Ovary (tissue), 9 donors: ENCODE results near the gene MDP1. TPM values are rescaled to one million over a fixed set of nuclear protein-coding genes. Genes with fewer than 3 reads are reported as not detected.

ENCODE experiments used
- DNase-seq, 5 donors: peaks; one replicate each; pipeline ENCODE4 v3.0.0-alpha.2; 2019 to 2020
- H3K27ac ChIP-seq, 2 donors: fragments of 200-600 bp; one replicate each; pipeline versions ENCODE4 v1.5.1 to v1.8.0; 2019 to 2022
- H3K27me3 ChIP-seq: fragments of 200-600 bp; one replicate; pipeline ENCODE4 v1.8.0; 2022
- H3K36me3 ChIP-seq: fragments of 200-600 bp; sonication (generic); one replicate; pipeline ENCODE4 v1.5.1; 2019
- H3K4me1 ChIP-seq: one replicate; pipeline ENCODE4 v1.8.1; 2013; ENCODE audit warnings: mild to moderate bottlenecking, moderate library complexity; ENCODE audit not compliant: insufficient read depth
- H3K4me3 ChIP-seq: fragments of 200-600 bp; sonication (generic); one replicate; pipeline ENCODE4 v1.5.1; 2017
- H3K9me3 ChIP-seq, 2 donors: fragments of 200-600 bp in 1 of 2; sonication (generic) in 1 of 2; one replicate each; pipeline versions ENCODE4 v1.5.1 to v1.8.1; 2013 to 2019; ENCODE audit warnings: mild to moderate bottlenecking in 1 of 2, moderate library complexity in 1 of 2
- CTCF ChIP-seq, 3 donors: fragments of 450-650 bp in 2 of 3; fragments of 200-600 bp in 1 of 3; IDR thresholded peaks; one replicate each; pipeline versions ENCODE4 v1.5.1 to v1.8.0; 2016 to 2022; ENCODE audit warnings: antibody characterized with exemption in 3 of 3, mild to moderate bottlenecking in 1 of 3
- EP300 ChIP-seq: sonication (generic); formaldehyde crosslinking; IDR thresholded peaks from one replicate; pipeline ENCODE4 v1.6.1; 2017; ENCODE audit warnings: antibody characterized with exemption
- POLR2A ChIP-seq: fragments of 450-650 bp; IDR thresholded peaks from one replicate; pipeline ENCODE4 v1.6.1; 2017; ENCODE audit warnings: antibody characterized with exemption, mild to moderate bottlenecking, moderate library complexity
- WGBS, 3 donors: extraction: QIAGEN DNeasy Blood & Tissue Kit in 1 of 3; methylation state at CpG; one replicate each; pipeline versions ENCODE4 v1.1.5 to v1.1.7; 2013 to 2017; 5-methylcytosine and 5-hydroxymethylcytosine counted together
- intact Hi-C, 4 donors: fragments of 100-400 bp; cut with DNase I; formaldehyde crosslinking; loops; one replicate each; pipeline versions ENCODE4 v1.11.0 to v1.15.1; 2022 to 2023
- polyA plus RNA-seq, 2 donors: library from polyadenylated mRNA; stranded (reverse); fragments of 200-250 nt in 1 of 2; fragments of 350-450 nt in 1 of 2; fragmentation: Illumina TruSeq in 1 of 2; extraction: RNeasy Lipid Tissue Mini Kit (QIAGEN cat#74804) in 1 of 2; gene quantifications; one replicate each; pipeline ENCODE4 v1.2.3, GENCODE V29; 2013 to 2014
- total RNA-seq, 7 donors: library from RNA; depleted of rRNA in 2 of 7; stranded (reverse); fragments of >200 nt in 2 of 7; fragmentation: NEBNext Ultra II Directional in 3 of 7; extraction: Animal tissue kit (Norgen Biotek cat#: 25700) in 3 of 7; gene quantifications; one replicate each; pipeline versions ENCODE4 v1.1.0 to v1.2.4, GENCODE V29; 2016 to 2023
- donor health status: DM: no; HTN: no; CAD: no; lungs with moderate emphysema.
- donor health status: DM: no; HTN: no; CAD: no.
- donor health status: Bipolar disorder and iron deficiency.
- donor health status: DM: yes; HTN: yes; CAD: no.
- donor health status: DM: no; HTN: no; CAD: no.
- donor health status: DM: yes; HTN: yes; CAD: no.

The MDP1 gene
- total and polyA plus RNA-seq, 9 donors, result 15.5 to 32.6 (median 19.4) TPM

- 88 to 93% (median 92%) methylated on average over 6 of the region's 6 CpGs for WGBS, 3 donors
- H3K4me1 ChIP-seq, result peaks cover 9% of the 10 kb centered on the region
- no peak overlapping the region for H3K4me3 ChIP-seq
- no peak for DNase-seq
- no peaks in the 10 kb centered on the region for H3K9me3 ChIP-seq
- no peak overlapping the region for H3K27ac ChIP-seq
- intact Hi-C loops, result no loop called here
- TF ChIP-seq POLR2A (no peak), CTCF (IDR thresholded peaks at IDR 0.05) (no peak), EP300 (no peak)
- H3K27me3 ChIP-seq, result no peaks in the 10 kb centered on the region
- no peaks in the 10 kb centered on the region for H3K36me3 ChIP-seq
Measured at GRCh38 chr14:24236689-24237462, 21.0 kb upstream of the MDP1 start.

- no peak for DNase-seq
- H3K4me3 ChIP-seq, result no peak overlapping the region
- no peaks in the 10 kb centered on the region for H3K27me3 ChIP-seq
- H3K9me3 ChIP-seq, result no peaks in the 10 kb centered on the region
- H3K27ac ChIP-seq, result no peak overlapping the region
- WGBS, 3 donors, result 88% methylated on average over 5 of the region's 5 CpGs
- peaks cover 9% of the 10 kb centered on the region for H3K4me1 ChIP-seq
- intact Hi-C loops, result no loop called here
- H3K36me3 ChIP-seq, result no peaks in the 10 kb centered on the region
- TF ChIP-seq EP300 (no peak), POLR2A (no peak), CTCF (IDR thresholded peaks at IDR 0.05) (no peak)
Measured at GRCh38 chr14:24235804-24236688, 20.2 kb upstream of the MDP1 start.

GRCh38 chr14:24234095-24235005 is 18.5 kb upstream of the MDP1 start:
- H3K27ac ChIP-seq, result no peak overlapping the region
- H3K27me3 ChIP-seq, result no peaks in the 10 kb centered on the region
- peaks cover 8% of the 10 kb centered on the region for H3K4me1 ChIP-seq
- DNase-seq, result no peak
- WGBS, 3 donors, result 86 to 90% (median 86%) methylated on average over 3 of the region's 3 CpGs
- H3K9me3 ChIP-seq, result no peaks in the 10 kb centered on the region
- TF ChIP-seq EP300 (no peak), CTCF (IDR thresholded peaks at IDR 0.05) (no peak), POLR2A (no peak)
- no peaks in the 10 kb centered on the region for H3K36me3 ChIP-seq
- no peak overlapping the region for H3K4me3 ChIP-seq
- intact Hi-C loops, result loop anchor here in 1 of 4 donors (5.0 kb wide), 1 partner anchor 208 kb away; the partner anchor contains the start of gene SDR39U1

- Histone ChIP-seq H3K4me1 (peaks cover 8% of the 10 kb centered on the region), H3K36me3 (no peaks in the 10 kb centered on the region), H3K4me3 (peak overlapping the region; percentile 84), H3K27me3 (no peaks in the 10 kb centered on the region), H3K27ac (peak overlapping the region in 1 of 2 donors; percentile 74), H3K9me3 (no peaks in the 10 kb centered on the region)
- intact Hi-C loops, result loop anchor here in 1 of 4 donors (5.0 kb wide), 1 partner anchor 209 kb away; the partner anchor contains the start of gene SDR39U1
- no peak for TF ChIP-seq EP300
- no peak for TF ChIP-seq POLR2A
- TF ChIP-seq CTCF (IDR thresholded peaks at IDR 0.05), result no peak
- WGBS, 3 donors, result 61 to 76% (median 70%) methylated on average over 2 of the region's 2 CpGs
- no peak for DNase-seq
Measured at GRCh38 chr14:24233538-24233866, 17.6 kb upstream of the MDP1 start.
